HG03025 (cell line): ENCODE measurements around the gene BCL10.
A peak's percentile ranks its signal among the peaks of the same experiment; 100 is the strongest.

Experiments used
- ATAC-seq: cut with Tn5 transposase; IDR thresholded peaks from one replicate; pipeline ENCODE4 v1.9.1; 2021; ENCODE audit warnings: mild to moderate bottlenecking, moderate library complexity; ENCODE audit not compliant: unreplicated experiment, low FRiP score

The BCL10 gene

DNA sequence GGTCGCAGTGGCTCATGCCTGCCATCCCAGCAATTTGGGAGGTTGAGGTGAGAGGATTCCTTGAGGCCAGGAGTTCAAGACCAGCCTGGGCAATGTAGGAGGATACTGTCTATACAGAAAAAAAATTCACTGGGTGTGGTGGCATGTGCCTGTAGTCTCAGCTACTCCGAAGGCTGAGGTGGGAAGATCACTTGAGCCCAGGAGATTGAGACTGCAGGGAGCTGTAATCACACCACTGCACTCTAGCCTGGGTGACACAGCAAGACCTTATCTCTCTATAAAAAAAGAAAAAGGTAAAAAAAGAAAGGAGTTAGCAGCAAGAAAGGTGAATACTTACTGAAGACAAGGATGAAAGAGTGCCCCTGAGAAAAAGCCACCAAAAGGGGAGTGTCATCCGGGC lies 23.7 kb upstream of the BCL10 start:
- ATAC-seq = no peak

DNA sequence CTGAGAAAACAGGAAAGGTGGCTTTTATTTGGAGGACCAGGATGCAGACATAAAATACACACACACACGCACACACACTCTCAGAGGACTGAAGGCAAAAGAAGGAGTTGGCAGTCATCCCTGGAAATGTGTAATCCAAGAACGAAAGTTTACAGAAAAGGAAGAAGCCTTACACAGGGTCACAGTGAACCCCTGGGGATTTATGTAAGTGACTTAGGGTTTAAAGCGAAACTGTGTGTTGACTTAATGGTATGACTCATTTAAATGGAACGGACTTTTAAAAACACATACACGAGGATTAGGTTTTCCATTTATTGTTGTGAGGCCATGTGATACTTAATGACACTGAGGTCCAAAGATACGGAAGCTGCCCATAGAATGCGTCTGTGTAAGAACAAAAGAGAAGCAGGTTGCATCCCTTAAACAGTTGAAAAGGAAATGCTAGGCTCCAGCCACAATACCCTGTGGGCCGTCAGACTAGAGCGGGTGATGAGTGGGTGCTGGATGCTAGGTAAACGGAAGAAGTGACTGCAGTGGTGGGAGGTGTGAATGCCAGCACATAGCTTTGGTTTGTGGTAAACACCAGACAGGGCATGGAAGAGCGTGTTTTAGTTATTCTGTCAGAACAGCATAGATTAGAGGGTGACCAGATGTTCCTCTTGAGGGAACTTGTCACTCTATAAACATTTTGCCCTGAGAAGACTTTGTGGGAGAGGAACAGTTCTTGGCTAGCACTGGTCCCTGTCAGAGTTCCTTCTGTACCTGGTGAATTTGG lies 21.6 kb upstream of the BCL10 start:
- peak; percentile 67 for ATAC-seq

GRCh38 chr1:85297538-85297854 lies 21.1 kb upstream of the BCL10 start:
- no peak for ATAC-seq

DNA sequence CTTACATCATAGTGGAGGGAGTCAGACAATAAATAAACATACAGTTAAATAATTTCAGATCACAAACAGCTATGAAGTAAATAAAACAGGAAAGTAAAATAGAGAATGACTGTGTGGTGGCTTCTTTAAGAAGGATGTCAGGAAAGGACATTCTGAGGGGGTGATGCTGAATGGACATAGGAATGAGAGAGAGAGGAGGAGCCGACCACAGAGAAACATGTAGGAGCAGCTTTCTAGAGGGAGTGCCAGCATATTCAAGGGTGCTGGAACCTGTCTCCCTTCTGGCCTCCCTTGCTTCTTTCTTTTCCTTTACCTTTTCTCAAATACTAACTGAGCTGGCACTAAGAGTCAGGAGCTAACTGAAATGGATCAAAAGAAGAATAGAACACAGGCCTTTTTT lies 20.5 kb upstream of the BCL10 start:
- ATAC-seq = no peak

DNA sequence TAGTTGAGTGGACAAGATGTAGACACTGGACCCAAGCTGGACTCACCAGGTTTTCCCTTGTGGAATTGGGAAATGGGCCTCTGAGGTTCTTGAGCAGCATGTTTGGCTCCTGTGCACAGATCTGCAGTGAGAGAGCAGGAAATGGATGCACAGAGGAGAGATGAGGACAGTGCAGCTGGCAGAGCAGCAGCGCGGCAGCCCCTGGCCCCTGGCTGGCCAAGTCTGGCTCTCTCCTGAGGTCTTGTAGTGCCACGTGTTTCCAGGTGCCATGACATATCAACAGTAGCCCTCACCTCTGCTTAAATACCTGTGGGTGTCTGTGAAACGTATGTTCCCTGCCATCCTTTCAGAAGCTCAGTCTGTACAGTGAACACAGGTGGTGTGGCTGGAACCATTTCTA lies 19.2 kb upstream of the BCL10 start:
- ATAC-seq = no peak

DNA sequence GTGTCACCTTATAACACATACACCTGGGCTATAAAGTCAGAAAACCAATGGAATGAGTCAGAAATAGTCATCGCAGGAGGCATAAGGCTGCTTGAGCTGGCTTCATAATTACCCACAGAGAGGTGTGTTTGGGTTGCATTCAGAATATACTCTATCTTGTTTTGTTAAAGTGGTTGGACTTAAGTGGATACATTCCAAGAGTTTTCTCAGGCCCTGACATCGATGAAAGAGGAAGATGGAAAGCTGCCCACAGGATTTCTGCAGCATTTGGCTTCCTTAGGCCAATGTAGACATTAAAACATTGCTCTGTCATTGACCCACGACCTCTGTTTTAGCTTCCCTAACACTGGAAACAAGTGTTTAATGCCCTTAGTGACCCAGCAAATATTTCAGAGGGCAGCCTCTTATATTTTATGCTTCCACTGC lies 18.6 kb upstream of the BCL10 start:
- no peak for ATAC-seq

- ATAC-seq = no peak
Observed at GRCh38 chr1:85290826-85291225, 14.4 kb upstream of the BCL10 start.

- no peak for ATAC-seq
Observed at GRCh38 chr1:85289848-85290335, 13.5 kb upstream of the BCL10 start.

DNA sequence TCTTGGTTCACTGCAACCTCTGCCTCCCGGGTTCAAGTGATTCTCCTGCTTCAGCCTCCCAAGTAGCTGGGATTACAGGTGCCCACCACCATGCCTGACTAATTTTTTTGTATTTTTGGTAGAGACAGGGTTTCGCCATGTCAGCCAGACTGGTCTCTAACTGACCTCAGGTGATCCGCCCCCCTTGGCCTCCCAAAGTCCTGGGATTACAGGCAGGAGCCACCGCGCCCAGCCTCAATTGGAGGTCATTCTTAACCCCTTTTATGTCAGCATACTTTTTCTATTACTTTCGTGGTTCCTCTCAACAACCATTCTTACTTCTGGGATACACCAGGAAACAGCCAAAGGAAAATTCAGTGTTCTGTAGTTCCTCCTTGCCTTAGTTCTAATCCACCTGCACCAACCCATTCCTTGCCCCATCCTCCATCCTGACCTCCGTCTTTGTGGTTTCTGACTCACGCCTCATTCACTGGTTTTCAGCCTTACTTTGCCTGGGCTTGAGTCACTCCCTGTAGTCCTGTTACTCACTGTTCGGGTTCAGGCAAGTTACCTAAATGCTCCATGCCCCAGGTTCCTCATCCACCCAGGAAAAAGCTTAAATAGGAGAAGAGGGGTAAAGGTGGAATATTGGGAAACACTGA lies 12.9 kb upstream of the BCL10 start:
- ATAC-seq = no peak

GRCh38 chr1:85284202-85284601 lies 7.8 kb upstream of the BCL10 start:
- ATAC-seq = no peak

GRCh38 chr1:85283475-85284199 lies 7.2 kb upstream of the BCL10 start:
- no peak for ATAC-seq

- ATAC-seq = no peak
Observed at GRCh38 chr1:85282424-85282823, 6.0 kb upstream of the BCL10 start.

- ATAC-seq = no peak
Observed at GRCh38 chr1:85280636-85281035, 4.2 kb upstream of the BCL10 start.

DNA sequence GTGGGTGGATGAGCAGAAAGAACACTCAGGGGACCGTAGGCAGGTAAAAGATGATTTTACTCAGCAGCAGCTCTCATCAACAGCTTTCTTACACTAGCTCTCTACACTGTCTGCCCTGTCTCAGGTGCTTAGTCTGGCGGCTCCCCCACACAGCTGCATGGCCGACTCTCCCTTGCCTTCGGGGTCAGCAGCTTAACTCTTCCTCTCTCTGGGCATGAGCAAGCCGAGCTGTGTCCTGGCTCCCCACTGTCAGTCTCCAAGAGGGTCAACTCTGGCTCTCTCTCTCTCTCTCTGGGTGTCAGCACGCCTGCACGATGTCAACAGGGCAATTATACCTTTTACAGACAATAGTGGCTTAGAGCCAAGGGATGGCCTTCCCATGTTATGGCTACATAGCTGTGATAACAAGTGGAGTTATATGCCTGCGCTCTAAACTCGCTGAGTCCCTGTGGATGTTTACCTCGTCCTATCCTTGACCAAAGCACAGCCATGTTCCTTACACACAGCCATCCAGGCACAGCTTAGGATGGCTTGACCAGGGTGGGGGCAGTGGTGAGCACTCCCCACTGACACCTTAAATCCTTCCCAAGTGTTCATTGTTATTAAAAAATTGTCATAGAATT lies 3.1 kb upstream of the BCL10 start:
- no peak for ATAC-seq

DNA sequence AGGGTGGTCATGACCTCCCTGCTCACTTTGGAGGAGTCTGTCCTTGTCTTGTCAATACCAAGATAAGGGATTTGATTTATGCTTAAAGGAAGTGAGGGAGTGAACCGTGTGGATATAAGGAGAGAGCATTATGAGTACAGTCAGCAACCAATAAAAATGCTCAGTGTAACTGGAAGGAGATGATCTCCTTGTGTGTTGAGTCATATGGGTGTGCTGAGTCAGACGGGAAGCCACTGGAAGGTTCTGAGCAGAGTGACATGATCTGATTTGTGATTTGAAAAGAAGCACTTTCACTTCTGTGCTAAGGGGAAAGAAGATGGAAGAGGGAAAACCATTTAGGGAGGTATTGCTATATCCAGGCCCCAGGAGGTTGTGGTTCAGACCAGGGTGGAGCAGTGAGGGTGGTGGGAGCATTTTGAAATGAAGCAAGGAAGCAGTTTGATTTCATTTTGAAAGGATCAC lies 2.5 kb upstream of the BCL10 start:
- ATAC-seq = no peak

- no peak for ATAC-seq
Observed at GRCh38 chr1:85277802-85278201, 1.4 kb upstream of the BCL10 start.

GRCh38 chr1:85276978-85277639 lies 677 bp upstream of the BCL10 start:
- no peak for ATAC-seq

GRCh38 chr1:85275701-85276214 lies 674 bp downstream of the BCL10 start:
- ATAC-seq = no peak

- no peak for ATAC-seq
Observed at GRCh38 chr1:85274969-85275453, 1.4 kb downstream of the BCL10 start.

GRCh38 chr1:85273397-85273796 lies 3.0 kb downstream of the BCL10 start:
- ATAC-seq = no peak
